ENCODE measurements around the gene GMCL1.

Gene GMCL1

DNA sequence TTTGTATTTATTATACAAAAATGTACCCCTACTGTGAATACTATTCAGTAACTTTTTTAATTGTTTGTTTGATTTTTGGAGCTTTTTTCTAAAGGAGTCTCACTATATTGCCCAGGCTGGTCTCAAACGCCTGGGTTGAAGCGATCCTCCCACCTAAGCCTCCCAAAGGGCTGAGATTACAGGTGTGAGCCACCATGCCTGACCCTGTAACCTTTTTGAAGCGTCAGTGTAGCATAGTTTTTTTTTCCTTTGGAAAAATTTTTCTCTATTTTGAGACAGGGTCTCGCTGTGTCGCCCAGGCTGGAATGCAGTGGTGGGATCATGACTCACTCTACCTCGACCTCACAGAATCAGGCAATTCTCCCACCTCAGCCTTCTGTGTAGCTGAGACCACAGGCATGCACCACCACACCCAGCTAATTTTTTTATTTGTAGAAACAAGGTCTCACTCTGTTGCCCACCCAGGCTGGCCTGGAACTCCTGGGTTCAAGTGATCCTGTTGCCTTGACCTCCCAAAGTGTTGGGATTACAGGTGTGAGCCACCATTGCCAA, 2.0 kb downstream of the GMCL1 start:
- H3K4me3 ChIP-seq (ENCODE audit: low read length, poor library complexity, severe bottlenecking): peak overlapping the region; percentile 76
- no peak overlapping the region for H2AFZ ChIP-seq (ENCODE audit: low read length)
- no peaks in the 10 kb centered on the region for H3K9me3 ChIP-seq (ENCODE audit: insufficient read depth, low read depth, low read length)
- H3K4me2 ChIP-seq (ENCODE audit: low read depth, low read length, poor library complexity, severe bottlenecking): peak overlapping the region; percentile 81
- no peaks in the 10 kb centered on the region; the same call in 1 of the 2 replicates for H3F3A ChIP-seq (ENCODE audit: low read depth)
- H3K79me2 ChIP-seq (ENCODE audit: insufficient read depth, low read length): peaks cover 69% of the 10 kb centered on the region
- TF ChIP-seq, protein P1, sequence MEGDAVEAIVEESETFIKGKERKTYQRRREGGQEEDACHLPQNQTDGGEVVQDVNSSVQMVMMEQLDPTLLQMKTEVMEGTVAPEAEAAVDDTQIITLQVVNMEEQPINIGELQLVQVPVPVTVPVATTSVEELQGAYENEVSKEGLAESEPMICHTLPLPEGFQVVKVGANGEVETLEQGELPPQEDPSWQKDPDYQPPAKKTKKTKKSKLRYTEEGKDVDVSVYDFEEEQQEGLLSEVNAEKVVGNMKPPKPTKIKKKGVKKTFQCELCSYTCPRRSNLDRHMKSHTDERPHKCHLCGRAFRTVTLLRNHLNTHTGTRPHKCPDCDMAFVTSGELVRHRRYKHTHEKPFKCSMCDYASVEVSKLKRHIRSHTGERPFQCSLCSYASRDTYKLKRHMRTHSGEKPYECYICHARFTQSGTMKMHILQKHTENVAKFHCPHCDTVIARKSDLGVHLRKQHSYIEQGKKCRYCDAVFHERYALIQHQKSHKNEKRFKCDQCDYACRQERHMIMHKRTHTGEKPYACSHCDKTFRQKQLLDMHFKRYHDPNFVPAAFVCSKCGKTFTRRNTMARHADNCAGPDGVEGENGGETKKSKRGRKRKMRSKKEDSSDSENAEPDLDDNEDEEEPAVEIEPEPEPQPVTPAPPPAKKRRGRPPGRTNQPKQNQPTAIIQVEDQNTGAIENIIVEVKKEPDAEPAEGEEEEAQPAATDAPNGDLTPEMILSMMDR (conservative IDR thresholded peaks at IDR 0.05; ENCODE audit: low read length): no peak
- TF ChIP-seq EZH2phosphoT487 (IDR thresholded peaks at IDR 0.05; ENCODE audit: borderline replicate concordance): no peak
- H3K36me3 ChIP-seq (ENCODE audit: insufficient read depth, low read length): no peaks in the 10 kb centered on the region
- no peaks in the 10 kb centered on the region for H3K27me3 ChIP-seq (ENCODE audit: insufficient read depth, low read length, poor library complexity, severe bottlenecking)
- H3K4me1 ChIP-seq (ENCODE audit: insufficient read depth, low read length, poor library complexity, severe bottlenecking): peaks cover 79% of the 10 kb centered on the region
- H4K20me1 ChIP-seq (ENCODE audit: insufficient read depth, low read length, poor library complexity, severe bottlenecking): peaks cover 59% of the 10 kb centered on the region
- H3K9ac ChIP-seq (ENCODE audit: low read depth, low read length, poor library complexity, severe bottlenecking): peak overlapping the region; percentile 79
- no peaks in the 10 kb centered on the region for H3K9me2 ChIP-seq (replicated peaks; ENCODE audit: low read depth, low read length)

DNA sequence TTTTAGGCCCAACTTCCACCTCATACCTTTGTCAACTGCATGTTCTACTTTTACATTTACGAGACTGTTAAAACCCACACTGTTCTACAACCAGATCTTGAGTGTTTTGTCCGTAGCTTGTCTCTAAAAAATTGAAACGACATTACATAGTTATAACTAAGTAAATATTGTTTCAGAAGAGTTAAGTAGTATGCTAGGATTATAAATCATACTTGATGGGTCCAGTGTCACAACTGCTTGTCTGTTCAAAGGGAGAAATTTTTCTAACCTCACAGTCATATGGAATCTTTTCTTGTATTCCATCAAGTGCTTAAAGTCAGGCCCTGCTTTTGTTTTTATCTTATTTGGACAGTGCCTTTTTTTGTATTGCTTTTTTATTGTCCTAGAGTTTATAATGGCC, 4.3 kb downstream of the GMCL1 start:
- Histone ChIP-seq H3K36me3 (ENCODE audit: insufficient read depth, low read length) (peaks cover 8% of the 10 kb centered on the region; the same call in 1 of the 2 replicates), H3K79me2 (ENCODE audit: insufficient read depth, low read length) (peaks cover 87% of the 10 kb centered on the region), H3K27me3 (ENCODE audit: insufficient read depth, low read length, poor library complexity, severe bottlenecking) (no peaks in the 10 kb centered on the region), H3F3A (ENCODE audit: low read depth) (no peaks in the 10 kb centered on the region; the same call in 1 of the 2 replicates), H3K4me3 (ENCODE audit: low read length, poor library complexity, severe bottlenecking) (peak overlapping the region; percentile 76), H4K20me1 (ENCODE audit: insufficient read depth, low read length, poor library complexity, severe bottlenecking) (peaks cover 75% of the 10 kb centered on the region), H3K4me2 (ENCODE audit: low read depth, low read length, poor library complexity, severe bottlenecking) (peak overlapping the region; percentile 81), H2AFZ (ENCODE audit: low read length) (no peak overlapping the region), H3K9ac (ENCODE audit: low read depth, low read length, poor library complexity, severe bottlenecking) (peak overlapping the region; percentile 57), H3K9me3 (ENCODE audit: insufficient read depth, low read depth, low read length) (no peaks in the 10 kb centered on the region), H3K9me2 (replicated peaks; ENCODE audit: low read depth, low read length) (no peaks in the 10 kb centered on the region), H3K4me1 (ENCODE audit: insufficient read depth, low read length, poor library complexity, severe bottlenecking) (peaks cover 68% of the 10 kb centered on the region)
- no peak for TF ChIP-seq EZH2phosphoT487 (IDR thresholded peaks at IDR 0.05; ENCODE audit: borderline replicate concordance)
- TF ChIP-seq, protein P1 (conservative IDR thresholded peaks at IDR 0.05; ENCODE audit: low read length): no peak

DNA sequence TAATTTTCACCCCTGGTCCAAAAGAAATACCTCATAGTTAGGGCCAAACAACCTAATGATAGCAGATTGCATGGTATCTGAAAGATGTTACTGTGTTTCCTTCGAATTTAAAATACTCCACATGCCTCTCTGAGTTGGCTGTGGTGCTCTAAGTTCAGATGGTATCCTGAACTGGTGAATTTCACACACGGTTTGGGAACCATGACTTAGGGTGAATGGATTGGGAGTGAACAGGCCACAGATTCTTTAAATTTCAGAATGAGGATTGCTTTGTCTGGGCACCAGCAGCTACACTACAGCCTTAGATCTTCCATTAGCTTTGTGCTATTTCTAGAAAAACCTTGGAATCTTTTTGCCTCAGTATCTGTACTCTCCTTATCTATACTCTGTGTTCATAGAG, 6.2 kb downstream of the GMCL1 start:
- H3K4me1 ChIP-seq (ENCODE audit: insufficient read depth, low read length, poor library complexity, severe bottlenecking): peaks cover 61% of the 10 kb centered on the region
- peak overlapping the region; percentile 76 for H3K4me3 ChIP-seq (ENCODE audit: low read length, poor library complexity, severe bottlenecking)
- H4K20me1 ChIP-seq (ENCODE audit: insufficient read depth, low read length, poor library complexity, severe bottlenecking): peaks cover 75% of the 10 kb centered on the region
- H3K9ac ChIP-seq (ENCODE audit: low read depth, low read length, poor library complexity, severe bottlenecking): peak overlapping the region; percentile 57
- TF ChIP-seq, protein P1 (conservative IDR thresholded peaks at IDR 0.05; ENCODE audit: low read length): no peak
- no peak for TF ChIP-seq EZH2phosphoT487 (IDR thresholded peaks at IDR 0.05; ENCODE audit: borderline replicate concordance)
- H3K79me2 ChIP-seq (ENCODE audit: insufficient read depth, low read length): peaks cover 75% of the 10 kb centered on the region
- no peaks in the 10 kb centered on the region for H3K27me3 ChIP-seq (ENCODE audit: insufficient read depth, low read length, poor library complexity, severe bottlenecking)
- no peaks in the 10 kb centered on the region; the same call in 1 of the 2 replicates for H3F3A ChIP-seq (ENCODE audit: low read depth)
- H3K4me2 ChIP-seq (ENCODE audit: low read depth, low read length, poor library complexity, severe bottlenecking): peak overlapping the region; percentile 81
- H3K36me3 ChIP-seq (ENCODE audit: insufficient read depth, low read length): peaks cover 19% of the 10 kb centered on the region; the same call in 1 of the 2 replicates
- H3K9me2 ChIP-seq (replicated peaks; ENCODE audit: low read depth, low read length): no peaks in the 10 kb centered on the region
- H2AFZ ChIP-seq (ENCODE audit: low read length): no peak overlapping the region
- H3K9me3 ChIP-seq (ENCODE audit: insufficient read depth, low read depth, low read length): no peaks in the 10 kb centered on the region
